K562 (cell line): ENCODE results near the gene BRSK1. TPM values are rescaled to one million over a fixed set of nuclear protein-coding genes. Genes with fewer than 3 reads are reported as not detected.

Source experiments
- ATAC-seq: fragments of 200-7000 bp; cut with Tn5 transposase; 3 replicates; pipeline ENCODE4 v1.9.1; 2020; ENCODE audit warnings: moderate library complexity
- BruUV-seq: library from RNA; stranded (reverse); fragments of 400-500 nt; replicated peaks from 2 replicates; lab custom pipeline; 2021; lab: Mats Ljungman, UMichigan
- CTCF ChIA-PET: fragments of 300-600 bp; formaldehyde crosslinking; extraction: SDS; loops from one replicate; lab custom pipeline; 2021; ENCODE audit warnings: low intra/inter-chr PET ratio; lab: Yijun Ruan, JAX
- POLR2A ChIA-PET: fragments of 300-600, 350-650 bp; sonication (Branson Sonifier 250); formaldehyde crosslinking; extraction: SDS; loops from one replicate; lab custom pipeline; 2021; ENCODE audit warnings: antibody characterized with exemption, inconsistent platforms; lab: Yijun Ruan, JAX
- DNase-seq, 4 experiments: peaks; one replicate each; pipeline versions ENCODE4 v3.0.0 to v3.0.0-alpha.2; 2011 to 2018; ENCODE audit warnings: low spot score in 3 of 4, mixed read lengths in 3 of 4; ENCODE audit errors: extremely low read depth in 1 of 4
- FAIRE-seq: peaks from 2 replicates; lab custom pipeline; 2011; peaks lifted over from hg19 to GRCh38; lab: Jason Lieb, UNC
- H2AFZ ChIP-seq: 2 replicates; pipeline ENCODE4 v1.6.0; 2011; ENCODE audit warnings: low read depth, low read length, control low read depth, inconsistent platforms
- H3K27ac ChIP-seq: fragments of 200-600 bp; 3 replicates; pipeline ENCODE4 v1.8.0; 2011; ENCODE audit warnings: low read depth, mild to moderate bottlenecking, control low read depth, inconsistent platforms, low read length, moderate library complexity, mixed read lengths; ENCODE audit errors: extremely low read depth
- H3K27me3 ChIP-seq, 2 experiments: fragments of 300-600 bp in 1 of 2; 2 replicates in 1 of 2; 3 replicates in 1 of 2; pipeline versions ENCODE4 v1.6.0 to v1.8.0; 2011; ENCODE audit warnings: inconsistent platforms in 2 of 2, low read length in 2 of 2, mild to moderate bottlenecking in 1 of 2, mixed read lengths in 1 of 2, moderate library complexity in 1 of 2; ENCODE audit not compliant: control insufficient read depth in 2 of 2, insufficient read depth in 2 of 2
- H3K36me3 ChIP-seq: fragments of 300-600 bp; 3 replicates; pipeline ENCODE4 v1.8.0; 2011; ENCODE audit warnings: mild to moderate bottlenecking, low read length, inconsistent platforms; ENCODE audit not compliant: control insufficient read depth, insufficient read depth
- H3K4me1 ChIP-seq, 2 experiments: fragments of 200-600 bp in 1 of 2; replicated peaks in 1 of 2; 2 replicates in 1 of 2; 3 replicates in 1 of 2; pipeline versions ENCODE4 v1.5.1 to v1.8.0; 2011; ENCODE audit warnings: inconsistent platforms in 2 of 2, low read length in 2 of 2, mild to moderate bottlenecking in 1 of 2, mixed read lengths in 1 of 2, moderate library complexity in 1 of 2; ENCODE audit not compliant: control insufficient read depth in 2 of 2, insufficient read depth in 2 of 2
- H3K4me2 ChIP-seq: 2 replicates; pipeline ENCODE4 v1.6.1; 2011; ENCODE audit warnings: low read length, control low read depth, inconsistent platforms, mixed read lengths; ENCODE audit not compliant: insufficient read depth
- H3K4me3 ChIP-seq: fragments of 200-600 bp; sonication (generic), shearing (Covaris generic); 2 replicates; pipeline ENCODE4 v1.5.1; 2016; ENCODE audit warnings: control low read depth, inconsistent platforms
- H3K79me2 ChIP-seq: fragments of 200-600 bp; 3 replicates; pipeline ENCODE4 v1.8.0; 2011; ENCODE audit warnings: low read length, inconsistent platforms; ENCODE audit not compliant: control insufficient read depth, insufficient read depth
- H3K9ac ChIP-seq, 2 experiments: 2 replicates each; pipeline versions ENCODE4 v1.6.0 to v1.6.1; 2011; ENCODE audit warnings: low read depth in 2 of 2, low read length in 2 of 2, control low read depth in 1 of 2, inconsistent platforms in 1 of 2, mild to moderate bottlenecking in 1 of 2, mixed read lengths in 1 of 2; ENCODE audit not compliant: insufficient read depth in 1 of 2
- H3K9me1 ChIP-seq: one replicate; pipeline ENCODE4 v1.6.0; 2011; ENCODE audit warnings: inconsistent platforms, mild to moderate bottlenecking, low read length, moderate library complexity; ENCODE audit not compliant: control insufficient read depth, insufficient read depth
- H3K9me3 ChIP-seq: replicated peaks from 2 replicates; pipeline ENCODE4 v1.5.1; 2011; ENCODE audit warnings: low read depth, low read length, inconsistent platforms; ENCODE audit not compliant: control insufficient read depth, insufficient read depth
- H4K20me1 ChIP-seq: replicated peaks from 2 replicates; pipeline ENCODE4 v1.6.1; 2011; ENCODE audit warnings: low read length, inconsistent platforms, mixed read lengths; ENCODE audit not compliant: control insufficient read depth, insufficient read depth
- GATAD2B ChIP-seq: fragments of 450-650 bp; IDR thresholded peaks from 2 replicates; pipeline ENCODE4 v1.6.1; 2017; ENCODE audit warnings: mild to moderate bottlenecking, borderline replicate concordance
- PCBP1 ChIP-seq: fragments of 200-400 bp; formaldehyde crosslinking; IDR thresholded peaks from 2 replicates; pipeline ENCODE4 v1.6.1; 2018; ENCODE audit warnings: mild to moderate bottlenecking, low read depth, low read length; ENCODE audit not compliant: poor library complexity, severe bottlenecking
- RBFOX2 ChIP-seq: fragments of 200-400 bp; formaldehyde crosslinking; IDR thresholded peaks from 2 replicates; pipeline ENCODE4 v1.6.1; 2017; ENCODE audit warnings: low read depth, mild to moderate bottlenecking, low read length, moderate library complexity
- ZBTB33 ChIP-seq: sonication (generic); formaldehyde crosslinking; IDR thresholded peaks from 2 replicates; pipeline ENCODE4 v1.8.1; 2023; ENCODE audit warnings: mild to moderate bottlenecking, missing genetic modification reagents
- ZBTB43 ChIP-seq: sonication (generic); formaldehyde crosslinking; IDR thresholded peaks from 2 replicates; pipeline ENCODE4 v1.8.0; 2023; ENCODE audit warnings: mild to moderate bottlenecking, missing genetic modification reagents
- WGBS: fragments of 100-300 bp; shearing (Covaris generic); methylation state at CpG from one replicate; pipeline ENCODE4 v1.1.6; 2016; ENCODE audit warnings: low coverage, mixed read lengths; ENCODE audit not compliant: insufficient coverage; ENCODE audit errors: missing lambda C conversion rate; 5-methylcytosine and 5-hydroxymethylcytosine counted together
- in situ Hi-C: fragments of 300-500 bp; cut with MboI; formaldehyde crosslinking; loops from 4 replicates; pipeline ENCODE4 v1.15.0; 2018; ENCODE audit warnings: inconsistent platforms, mixed read lengths
- intact Hi-C: fragments of 100-400 bp; cut with micrococcal nuclease; formaldehyde crosslinking; loops from 2 replicates; pipeline ENCODE4 v1.14.2; 2022
- polyA plus RNA-seq, 8 experiments: library from polyadenylated mRNA; depleted of rRNA in 4 of 8; stranded (reverse) in 5 of 8; unstranded in 3 of 8; fragments of >200 nt; fragmentation: Nextera tagmentation in 2 of 8; fragmentation: Illumina TruSeq in 1 of 8; extraction: Ambion mirVana in 2 of 8; extraction: Trizol in 1 of 8; gene quantifications; 2 replicates each; pipeline versions ENCODE4 v1.2.1 to v1.2.3, GENCODE V29; 2011 to 2014; ENCODE audit warnings: inconsistent platforms in 1 of 8, missing spikeins in 1 of 8
- total RNA-seq, 7 experiments: library from RNA; depleted of rRNA in 6 of 7; stranded (reverse); fragments of >200 nt in 6 of 7; fragmentation: Illumina TruSeq in 2 of 7; extraction: Trizol in 2 of 7; gene quantifications; 2 replicates each; pipeline versions ENCODE4 v1.2.1 to v1.2.3, GENCODE V29; 2011 to 2021; ENCODE audit warnings: low replicate concordance in 1 of 7

BRSK1 gene
- total and polyA plus RNA-seq, 9 of the 15 experiments (the other 6 are each of a cell fraction or from before 2014, with no cell fraction given), result 1.7 to 9.3 (median 3.8) TPM; not detected in 2

DNA sequence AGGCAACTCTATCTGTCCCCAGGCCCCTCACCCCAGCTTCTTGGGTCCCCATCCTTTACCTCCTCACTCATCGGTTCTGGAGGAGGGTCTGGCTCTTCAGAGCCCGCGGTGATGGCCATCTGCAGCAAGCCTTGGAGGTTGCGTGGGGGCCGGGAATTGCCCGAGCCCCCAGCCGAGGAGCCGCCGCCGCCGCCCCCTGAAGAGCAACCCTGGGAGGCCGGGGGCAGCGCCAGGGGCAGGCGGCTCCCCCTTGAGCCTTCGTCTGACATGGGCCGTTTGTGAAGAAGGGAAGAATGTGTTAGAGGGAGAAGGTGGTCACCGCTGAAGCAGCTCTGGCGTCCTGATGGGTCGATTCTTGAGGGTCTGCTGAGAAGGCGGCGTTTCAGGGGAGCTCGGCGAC is 4.5 kb upstream of the BRSK1 start:
- Histone ChIP-seq H3K4me3 (peak overlapping the region; percentile 65), H2AFZ (peak overlapping the region; percentile 88; the same call in 1 of the 2 replicates), H3K27ac (peak overlapping the region; percentile 70), H4K20me1 (no peaks in the 10 kb centered on the region), H3K27me3 (no peaks in the 10 kb centered on the region), H3K36me3 (peaks cover 19% of the 10 kb centered on the region; the same call in 1 of the 3 replicates), H3K9ac (peak overlapping the region; percentile 63 to 89), H3K9me1 (no peaks in the 10 kb centered on the region), H3K79me2 (peaks cover 12% of the 10 kb centered on the region), H3K9me3 (no peaks in the 10 kb centered on the region), H3K4me2 (peak overlapping the region; percentile 82), H3K4me1 (peaks cover 19 to 21% of the 10 kb centered on the region in 2 experiments)
- ATAC-seq (no peak), DNase-seq (no peak), FAIRE-seq (no peak)
- CTCF ChIA-PET, result no interaction called here
- 4% methylated on average over 13 of the region's 23 CpGs for WGBS
- intact Hi-C loops, result no loop called here
- in situ Hi-C loops, result no loop called here
- BruUV-seq, result TSS peak; percentile 76
- TF ChIP-seq ZBTB43 (CRISPR knock-in tag), result no peak
- peak; percentile 3; the same call in 1 of the 2 replicates for TF ChIP-seq RBFOX2
- TF ChIP-seq GATAD2B, result no peak
- TF ChIP-seq PCBP1, result peak; percentile 4
- TF ChIP-seq ZBTB33, result no peak
- POLR2A ChIA-PET, result interaction anchor here (0.7 to 2.3 kb wide), 7 partner anchors 17 to 128 kb away, joined by 3 to 15 read pairs (median 4); partner anchors contain the start of genes PPP6R1 and UBE2S
